Stimulated activated CD8-positive, alpha-beta memory T cell treated with anti-CD3 and anti-CD28 coated beads, Interleukin-15, amount 100 ng/mL, for 24 hours (primary cell): ENCODE data around the gene CEP76.
A peak's percentile ranks its signal among the peaks of the same experiment; 100 is the strongest.

Experiments
- DNase-seq: peaks from one replicate; pipeline ENCODE4 v3.0.0-alpha.2; 2020; ENCODE audit warnings: low read depth

CEP76 gene, protein sequence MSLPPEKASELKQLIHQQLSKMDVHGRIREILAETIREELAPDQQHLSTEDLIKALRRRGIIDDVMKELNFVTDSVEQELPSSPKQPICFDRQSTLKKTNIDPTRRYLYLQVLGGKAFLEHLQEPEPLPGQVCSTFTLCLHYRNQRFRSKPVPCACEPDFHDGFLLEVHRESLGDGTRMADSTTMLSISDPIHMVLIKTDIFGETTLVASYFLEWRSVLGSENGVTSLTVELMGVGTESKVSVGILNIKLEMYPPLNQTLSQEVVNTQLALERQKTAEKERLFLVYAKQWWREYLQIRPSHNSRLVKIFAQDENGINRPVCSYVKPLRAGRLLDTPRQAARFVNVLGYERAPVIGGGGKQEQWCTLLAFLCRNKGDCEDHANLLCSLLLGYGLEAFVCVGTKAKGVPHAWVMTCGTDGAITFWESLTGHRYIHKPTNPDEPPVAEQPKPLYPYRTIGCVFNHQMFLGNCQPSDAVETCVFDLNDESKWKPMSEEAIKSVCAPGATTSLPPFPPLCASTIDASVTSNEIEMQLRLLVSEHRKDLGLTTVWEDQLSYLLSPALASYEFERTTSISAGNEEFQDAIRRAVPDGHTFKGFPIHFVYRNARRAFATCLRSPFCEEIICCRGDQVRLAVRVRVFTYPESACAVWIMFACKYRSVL

DNA sequence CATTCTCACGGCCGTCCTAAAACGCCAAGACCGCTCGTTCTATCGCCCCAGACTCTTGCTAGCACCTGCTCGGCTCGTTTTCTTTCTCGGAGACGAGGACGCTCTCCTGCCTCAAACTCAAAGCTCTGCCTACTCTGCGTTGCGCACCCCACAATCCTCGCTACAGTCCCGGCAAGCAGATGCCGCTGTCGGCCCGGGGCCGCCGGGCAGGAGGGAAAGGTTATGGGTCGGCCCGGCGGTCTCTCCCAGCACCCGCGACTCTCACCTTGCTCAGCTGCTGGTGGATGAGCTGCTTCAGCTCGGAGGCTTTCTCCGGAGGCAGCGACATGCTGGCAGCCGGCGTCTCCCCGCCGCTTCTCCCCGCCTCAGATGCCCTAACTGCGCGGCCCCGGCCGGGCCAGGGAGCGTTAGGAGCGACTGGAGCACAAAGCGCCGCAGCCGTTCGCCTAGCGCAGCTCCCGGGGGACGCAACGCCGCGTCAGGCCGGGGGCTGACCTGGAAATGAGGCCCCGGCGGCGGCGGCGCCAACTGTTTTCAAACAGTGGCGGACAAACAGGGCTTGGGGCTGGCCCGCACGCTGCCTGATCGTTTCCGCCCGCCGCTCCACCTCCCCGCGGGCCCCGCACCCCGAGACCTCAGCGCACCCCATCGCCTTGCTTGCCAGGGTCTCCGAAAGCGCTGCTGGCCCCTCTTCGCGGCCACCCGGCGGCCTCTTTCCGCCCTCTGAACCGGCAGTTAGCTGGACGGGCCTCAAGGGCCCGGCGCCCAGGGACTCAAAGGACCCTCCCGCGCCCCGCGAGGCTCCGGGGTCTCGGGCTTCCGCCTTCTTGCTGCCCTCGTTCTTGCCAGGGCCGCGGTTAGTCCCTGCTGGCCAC is at the start of gene CEP76, which contains the start of gene PSMG2:
Gene CEP76 (minus strand): TSS at position 503 of the 875 bp plus-strand sequence. CDS start 175 bp downstream, at position 328.
Gene PSMG2 (plus strand): TSS at position 822 of the 875 bp plus-strand sequence. CDS start 66 bp downstream, outside the sequence.
- DNase-seq = peak; percentile 65

GRCh38 chr18:12751891-12752290 is 49.4 kb upstream of the CEP76 start:
- DNase-seq = no peak

GRCh38 chr18:12751503-12751884 is 49.0 kb upstream of the CEP76 start:
- no peak for DNase-seq

- no peak for DNase-seq
These were observed 48.4 kb upstream of the CEP76 start for GRCh38 chr18:12750715-12751502.

GRCh38 chr18:12750076-12750714 is 47.7 kb upstream of the CEP76 start:
- DNase-seq = no peak

GRCh38 chr18:12749121-12749520 is 46.6 kb upstream of the CEP76 start:
- no peak for DNase-seq

GRCh38 chr18:12748671-12749070 is 46.1 kb upstream of the CEP76 start:
- no peak for DNase-seq

GRCh38 chr18:12747530-12748315 is 45.2 kb upstream of the CEP76 start:
- no peak for DNase-seq

GRCh38 chr18:12745095-12745795 is 42.7 kb upstream of the CEP76 start:
- DNase-seq = no peak

- no peak for DNase-seq
These were observed 41.6 kb upstream of the CEP76 start for GRCh38 chr18:12744103-12744502.

DNA sequence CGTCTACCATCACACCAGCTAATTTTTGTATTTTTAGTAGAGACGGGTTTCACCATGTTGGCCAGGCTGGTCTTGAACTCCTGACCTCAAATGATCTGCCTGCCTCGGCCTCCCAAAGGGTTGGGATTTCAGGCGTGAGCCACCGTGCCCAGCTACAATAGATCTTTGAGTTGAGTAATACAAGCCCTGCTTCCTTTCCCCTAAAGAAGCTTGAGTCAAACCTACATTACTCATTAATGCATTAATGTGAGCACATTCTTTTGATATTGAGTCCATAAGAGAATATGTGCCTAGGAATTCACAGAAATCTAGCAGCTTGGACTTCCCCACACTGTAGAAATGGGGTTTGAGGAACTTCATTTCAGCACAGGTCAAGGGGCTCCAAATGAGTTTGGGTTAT is 39.9 kb upstream of the CEP76 start:
- no peak for DNase-seq

- no peak for DNase-seq
These were observed 38.8 kb upstream of the CEP76 start for GRCh38 chr18:12741351-12741750.

GRCh38 chr18:12737243-12737902 is 34.9 kb upstream of the CEP76 start:
- DNase-seq = no peak

DNA sequence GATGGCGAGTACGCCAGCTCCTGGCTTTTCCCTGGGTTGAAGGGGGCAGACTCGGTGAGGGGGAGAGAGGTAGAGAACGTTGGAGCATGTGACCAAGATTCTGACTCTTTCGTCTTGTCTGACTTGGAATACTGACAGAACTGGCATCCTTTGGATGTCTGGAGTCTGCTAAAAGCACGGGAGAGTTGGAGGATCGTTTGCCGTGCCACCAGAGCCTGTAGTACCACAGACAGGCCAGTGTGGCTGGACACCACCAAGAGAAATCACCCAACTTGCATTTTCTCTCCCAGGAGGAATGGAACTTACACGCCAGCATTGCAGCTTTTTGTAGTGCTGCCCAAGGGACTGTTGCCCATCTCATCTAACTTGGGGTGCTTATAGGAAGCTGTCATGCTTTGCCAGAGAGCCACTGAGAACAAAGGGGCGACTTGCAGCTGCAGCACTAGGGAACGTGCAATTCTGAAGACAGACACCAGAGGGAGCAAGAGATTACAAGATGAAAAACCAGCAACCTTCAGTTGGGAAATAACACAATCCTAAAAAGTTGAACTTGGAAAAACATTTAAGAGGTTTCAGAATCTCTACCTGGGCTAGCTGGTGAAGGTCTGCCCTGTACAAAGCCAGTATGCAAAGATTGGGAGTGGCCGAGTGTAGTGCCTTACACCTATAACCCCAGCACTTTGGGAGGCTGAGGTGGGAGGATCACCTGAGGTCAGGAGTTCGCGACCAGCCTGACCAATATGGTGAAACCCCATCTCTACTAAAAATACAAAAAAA is 24.4 kb upstream of the CEP76 start:
- DNase-seq = peak; percentile 20

DNA sequence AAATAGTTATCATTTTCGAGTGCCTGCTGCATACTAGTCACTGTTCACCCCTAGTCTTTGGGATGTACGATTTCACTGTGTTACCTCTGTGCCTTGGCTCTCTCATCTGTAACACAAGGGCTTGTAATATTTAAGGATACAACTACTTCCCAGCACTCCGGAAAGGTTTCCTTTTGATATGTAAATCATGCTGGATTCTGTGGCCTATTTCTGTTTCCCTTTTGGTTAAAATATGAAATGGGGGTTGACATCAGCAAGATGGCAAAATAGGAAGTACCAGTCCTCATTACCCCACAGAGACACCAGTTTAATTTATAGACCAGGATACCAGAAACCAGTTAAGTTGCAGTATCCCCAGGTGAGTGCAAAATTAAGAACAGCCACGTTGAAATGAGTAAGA is 23.8 kb upstream of the CEP76 start:
- DNase-seq = no peak

GRCh38 chr18:12722731-12723130 is 20.2 kb upstream of the CEP76 start:
- DNase-seq = no peak

DNA sequence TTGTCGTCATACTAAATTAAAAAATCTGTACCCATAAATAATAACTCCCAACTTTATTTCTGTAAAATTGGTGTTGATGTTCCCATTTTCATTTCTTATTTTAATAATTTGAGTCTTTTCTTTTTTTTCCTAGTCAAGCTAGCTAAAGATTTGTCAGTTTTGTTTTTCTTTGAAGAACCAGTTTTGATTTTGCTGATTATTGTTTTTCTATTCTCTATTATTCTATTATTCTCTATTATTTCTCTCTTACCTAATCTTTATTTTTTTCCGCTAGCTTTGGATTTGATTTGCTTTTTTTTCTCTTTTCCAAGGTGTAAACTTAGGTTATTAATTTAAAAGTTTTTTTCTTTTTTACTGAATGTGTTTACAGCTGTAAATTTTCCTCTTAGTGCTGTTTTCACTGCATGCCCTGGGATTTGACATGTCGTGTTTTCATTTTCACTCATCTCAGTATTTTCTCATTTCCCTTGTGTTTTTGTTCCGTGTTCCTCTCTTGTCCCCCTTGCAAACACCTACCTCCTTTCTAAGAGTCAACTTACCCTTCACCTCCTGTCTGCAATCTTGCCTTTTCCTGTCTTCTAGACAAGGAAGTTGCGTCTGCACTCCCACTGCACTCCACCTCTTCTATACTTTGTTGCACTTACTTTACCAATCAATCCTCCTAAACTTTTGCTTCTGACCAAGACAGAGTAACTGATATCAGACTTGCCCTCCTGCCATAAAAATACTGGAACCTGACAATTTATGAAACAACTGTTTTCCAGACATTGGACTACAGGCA is 19.2 kb upstream of the CEP76 start:
- DNase-seq = no peak
